Measurements from ENCODE around the gene CD22. TPM values are rescaled to one million over a fixed set of nuclear protein-coding genes. Genes with fewer than 3 reads are reported as not detected.

The CD22 gene
- total RNA-seq, 4 donors from 2014 or later: not detected

GRCh38 chr19:35315883-35316282 is 13.1 kb upstream of the CD22 start:
- H3K27me3 ChIP-seq: no peaks in the 10 kb centered on the region
- H3K27ac ChIP-seq: no peak overlapping the region
- H3K4me3 ChIP-seq: no peak overlapping the region
- TF ChIP-seq POLR2A (IDR thresholded peaks at IDR 0.05) (no peak), EP300 (IDR thresholded peaks at IDR 0.05) (no peak), CTCF (IDR thresholded peaks at IDR 0.05) (no peak), POLR2AphosphoS5 (IDR thresholded peaks at IDR 0.05) (no peak)
- peaks cover 13% of the 10 kb centered on the region for H3K4me1 ChIP-seq
- DNase-seq (ENCODE audit: low spot score in 2 of 2): peak in 1 of 2 donors; percentile 18
- WGBS: 81% methylated on average over 7 of the region's 9 CpGs
- H3K9me3 ChIP-seq: no peaks in the 10 kb centered on the region
- H3K36me3 ChIP-seq: no peaks in the 10 kb centered on the region

GRCh38 chr19:35316560-35316959 is 12.4 kb upstream of the CD22 start:
- Histone ChIP-seq H3K4me1 (peaks cover 13% of the 10 kb centered on the region), H3K4me3 (no peak overlapping the region), H3K36me3 (no peaks in the 10 kb centered on the region), H3K27ac (no peak overlapping the region), H3K27me3 (no peaks in the 10 kb centered on the region), H3K9me3 (no peaks in the 10 kb centered on the region)
- TF ChIP-seq POLR2AphosphoS5 (IDR thresholded peaks at IDR 0.05) (no peak), CTCF (IDR thresholded peaks at IDR 0.05) (no peak), EP300 (IDR thresholded peaks at IDR 0.05) (no peak), POLR2A (IDR thresholded peaks at IDR 0.05) (no peak)
- peak in 1 of 2 donors; percentile 25 for DNase-seq (ENCODE audit: low spot score in 2 of 2)
- WGBS: 71% methylated on average over 9 of the region's 9 CpGs

- no peak for DNase-seq (ENCODE audit: low spot score in 2 of 2)
- H3K27me3 ChIP-seq: no peaks in the 10 kb centered on the region
- WGBS: 78% methylated on average over 7 of the region's 7 CpGs
- H3K4me3 ChIP-seq: no peak overlapping the region
- H3K4me1 ChIP-seq: peaks cover 13% of the 10 kb centered on the region
- H3K36me3 ChIP-seq: no peaks in the 10 kb centered on the region
- H3K9me3 ChIP-seq: no peaks in the 10 kb centered on the region
- no peak overlapping the region for H3K27ac ChIP-seq
- TF ChIP-seq CTCF (IDR thresholded peaks at IDR 0.05) (no peak), POLR2AphosphoS5 (IDR thresholded peaks at IDR 0.05) (no peak), POLR2A (IDR thresholded peaks at IDR 0.05) (no peak), EP300 (IDR thresholded peaks at IDR 0.05) (no peak)
Observed at GRCh38 chr19:35317464-35318043, 11.4 kb upstream of the CD22 start.

- H3K4me3 ChIP-seq: no peak overlapping the region
- H3K27ac ChIP-seq: peak overlapping the region; percentile 75
- 51% methylated on average over 12 of the region's 16 CpGs for WGBS
- no peaks in the 10 kb centered on the region for H3K9me3 ChIP-seq
- peaks cover 13% of the 10 kb centered on the region for H3K4me1 ChIP-seq
- TF ChIP-seq CTCF (IDR thresholded peaks at IDR 0.05) (no peak), POLR2A (IDR thresholded peaks at IDR 0.05) (no peak), POLR2AphosphoS5 (IDR thresholded peaks at IDR 0.05) (peak in 2 of 3 donors; percentile 32 to 73), EP300 (IDR thresholded peaks at IDR 0.05) (no peak)
- H3K36me3 ChIP-seq: no peaks in the 10 kb centered on the region
- H3K27me3 ChIP-seq: no peaks in the 10 kb centered on the region
- DNase-seq (ENCODE audit: low spot score in 2 of 2): peak in 1 of 2 donors; percentile 88
Observed at GRCh38 chr19:35318679-35319448, 10.1 kb upstream of the CD22 start.

- Histone ChIP-seq H3K4me1 (peaks cover 13% of the 10 kb centered on the region), H3K4me3 (no peak overlapping the region), H3K36me3 (no peaks in the 10 kb centered on the region), H3K27ac (no peak overlapping the region), H3K27me3 (no peaks in the 10 kb centered on the region), H3K9me3 (no peaks in the 10 kb centered on the region)
- peak in 1 of 2 donors; percentile 41 for DNase-seq (ENCODE audit: low spot score in 2 of 2)
- WGBS: 64% methylated on average over 8 of the region's 12 CpGs
- TF ChIP-seq POLR2AphosphoS5 (IDR thresholded peaks at IDR 0.05) (no peak), EP300 (IDR thresholded peaks at IDR 0.05) (no peak), CTCF (IDR thresholded peaks at IDR 0.05) (no peak), POLR2A (IDR thresholded peaks at IDR 0.05) (no peak)
Observed at GRCh38 chr19:35320065-35320713, 8.8 kb upstream of the CD22 start.

Data from suprapubic skin (tissue), 4 donors.